ENCODE measurements around the gene RAP1GAP. TPM values are rescaled to one million over a fixed set of nuclear protein-coding genes. Genes with fewer than 3 reads are reported as not detected.

The RAP1GAP gene
- total RNA-seq, result 3.9 TPM

DNA sequence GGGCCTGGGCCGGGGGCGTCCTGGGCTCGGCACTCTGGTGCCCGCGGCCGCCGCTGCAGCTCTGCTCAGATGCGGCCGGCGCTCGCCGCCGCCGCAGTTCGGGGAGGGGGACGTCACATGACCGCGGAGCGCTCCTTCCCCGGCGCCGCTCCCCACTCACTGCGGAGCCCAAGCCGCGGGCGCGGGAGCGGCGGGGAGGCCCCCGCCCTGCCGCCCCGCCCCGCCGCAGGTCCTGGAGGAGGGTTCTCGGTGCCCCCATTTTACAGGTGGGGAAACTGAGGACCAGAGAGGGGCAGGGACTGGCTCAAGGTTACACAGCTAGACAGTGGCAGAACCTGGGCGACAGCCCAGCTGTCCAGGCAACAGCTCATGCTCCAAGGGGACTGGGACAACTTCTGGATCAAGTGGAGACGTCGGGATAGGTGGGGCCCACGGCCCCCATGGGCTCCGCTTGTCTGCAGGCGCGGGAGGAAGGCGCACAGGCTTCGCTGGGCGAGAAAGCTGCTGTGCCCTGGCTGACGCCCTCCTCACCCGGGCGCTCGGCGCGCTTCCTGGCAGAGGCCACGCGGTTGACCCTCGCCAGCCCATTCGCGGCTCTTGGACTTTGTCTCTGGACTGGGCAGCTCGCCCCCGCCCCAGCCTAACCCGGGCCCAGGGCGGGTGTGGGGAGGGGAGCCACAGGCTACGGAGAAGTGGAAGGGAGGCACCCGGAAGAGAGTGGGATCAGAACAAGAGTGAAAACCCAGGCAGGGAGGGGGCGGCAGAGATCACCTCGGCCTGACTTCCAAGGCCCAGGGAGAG lies at the start of gene RAP1GAP:
TSS of gene RAP1GAP (minus strand) at position 100 of the 801 bp plus-strand sequence. CDS start 49,325 bp downstream, outside the sequence.
- no peak for DNase-seq

DNA sequence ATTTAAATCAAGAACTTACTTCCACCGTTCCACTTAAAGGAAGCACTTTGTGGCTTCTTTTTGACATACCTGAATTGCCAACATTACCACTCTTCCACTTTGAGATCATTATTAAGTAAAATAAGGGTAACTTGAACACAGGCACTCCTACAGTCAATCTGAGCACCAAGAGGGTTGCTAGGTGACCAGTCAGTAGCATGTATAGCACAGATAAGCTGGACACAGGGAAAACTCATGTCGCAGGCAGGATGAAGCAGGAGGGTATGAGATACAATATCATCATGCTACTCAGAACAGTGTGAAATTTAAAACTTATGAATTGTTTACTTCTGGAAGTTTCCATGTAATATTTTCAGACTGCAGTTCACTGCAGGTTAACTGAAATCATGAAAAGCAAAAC lies 47.0 kb upstream of the RAP1GAP start:
- no peak for DNase-seq

- no peak for DNase-seq
Measured at GRCh38 chr1:21707891-21708290, 38.7 kb upstream of the RAP1GAP start.

- no peak for DNase-seq
Measured at GRCh38 chr1:21707086-21707840, 38.1 kb upstream of the RAP1GAP start.

DNA sequence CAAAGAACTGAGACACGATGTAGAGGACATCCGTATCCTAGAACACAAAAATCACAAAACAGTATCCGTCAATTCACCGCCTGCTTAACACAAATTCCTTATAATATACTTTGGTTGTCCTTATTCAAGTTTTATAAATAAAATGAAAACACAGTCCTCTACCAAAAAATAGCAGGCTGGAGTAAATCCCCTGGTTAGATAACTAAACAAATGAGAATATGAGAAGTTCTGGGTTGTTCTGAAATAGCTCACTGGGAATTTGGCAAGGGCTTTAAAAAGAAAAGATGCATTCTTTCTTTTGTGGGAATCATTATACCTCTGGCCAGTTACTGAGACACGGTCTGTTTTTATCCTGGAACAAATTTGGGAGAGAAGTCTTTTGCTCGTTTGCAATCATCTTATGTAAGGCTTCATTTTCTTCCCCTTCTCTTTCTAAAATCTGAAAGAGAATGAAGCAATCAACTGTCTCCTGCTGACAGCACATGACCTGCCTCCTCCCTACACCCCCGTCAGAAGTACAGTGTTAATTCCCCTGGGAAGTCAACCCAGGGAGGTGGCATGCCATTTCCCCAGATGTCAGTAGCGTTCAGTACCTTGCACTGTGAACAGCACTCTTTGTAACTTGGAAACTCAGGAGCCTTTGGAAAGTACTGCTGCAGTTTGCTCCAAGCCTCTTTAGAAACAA lies 37.1 kb upstream of the RAP1GAP start:
- DNase-seq, result no peak

- no peak for DNase-seq
Measured at GRCh38 chr1:21705303-21705980, 36.3 kb upstream of the RAP1GAP start.

- no peak for DNase-seq
Measured at GRCh38 chr1:21704145-21704544, 35.0 kb upstream of the RAP1GAP start.

GRCh38 chr1:21703318-21703963 lies 34.3 kb upstream of the RAP1GAP start:
- DNase-seq, result no peak

GRCh38 chr1:21702780-21703179 lies 33.6 kb upstream of the RAP1GAP start:
- no peak for DNase-seq

- DNase-seq, result no peak
Measured at GRCh38 chr1:21701401-21701800, 32.2 kb upstream of the RAP1GAP start.

GRCh38 chr1:21700094-21700493 lies 30.9 kb upstream of the RAP1GAP start:
- DNase-seq, result no peak

DNA sequence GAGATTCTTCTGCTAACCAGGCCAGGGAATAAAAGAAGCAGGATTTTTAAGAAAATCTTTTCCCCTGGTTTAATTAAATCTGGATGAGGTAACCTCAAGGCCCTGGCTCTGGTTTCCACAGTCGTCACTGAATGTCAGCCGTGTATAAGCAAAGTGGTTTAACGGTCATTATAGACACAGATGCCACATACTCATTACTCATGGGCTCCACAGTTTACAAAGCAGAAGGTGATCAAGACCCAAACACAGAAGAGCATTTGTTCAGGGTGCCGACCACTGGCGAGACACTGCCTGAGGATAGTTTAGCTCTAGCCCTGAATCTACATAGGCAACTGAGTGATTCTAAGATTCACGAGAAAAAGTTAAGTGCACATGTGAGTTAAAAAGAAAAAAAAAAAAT lies 27.8 kb upstream of the RAP1GAP start:
- no peak for DNase-seq

DNA sequence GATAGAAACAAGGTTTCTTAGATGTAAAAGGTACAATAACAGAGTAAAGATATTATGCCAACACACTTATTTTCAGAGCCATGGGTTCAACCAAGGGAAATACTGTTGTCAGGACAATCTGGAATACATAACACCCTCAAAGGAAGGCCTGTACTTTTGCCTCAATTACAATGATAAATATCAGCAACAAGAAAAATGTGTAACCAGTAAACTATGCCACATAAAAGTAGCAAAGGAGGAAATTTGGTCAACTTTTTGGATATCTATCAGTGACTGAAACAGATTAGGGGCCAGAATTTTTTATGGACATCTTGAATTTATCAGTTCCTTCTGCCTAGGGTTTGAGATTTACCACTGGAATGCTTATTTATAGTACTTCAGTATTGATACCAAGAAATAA lies 24.6 kb upstream of the RAP1GAP start:
- DNase-seq, result no peak

- no peak for DNase-seq
Measured at GRCh38 chr1:21691739-21692138, 22.6 kb upstream of the RAP1GAP start.

DNA sequence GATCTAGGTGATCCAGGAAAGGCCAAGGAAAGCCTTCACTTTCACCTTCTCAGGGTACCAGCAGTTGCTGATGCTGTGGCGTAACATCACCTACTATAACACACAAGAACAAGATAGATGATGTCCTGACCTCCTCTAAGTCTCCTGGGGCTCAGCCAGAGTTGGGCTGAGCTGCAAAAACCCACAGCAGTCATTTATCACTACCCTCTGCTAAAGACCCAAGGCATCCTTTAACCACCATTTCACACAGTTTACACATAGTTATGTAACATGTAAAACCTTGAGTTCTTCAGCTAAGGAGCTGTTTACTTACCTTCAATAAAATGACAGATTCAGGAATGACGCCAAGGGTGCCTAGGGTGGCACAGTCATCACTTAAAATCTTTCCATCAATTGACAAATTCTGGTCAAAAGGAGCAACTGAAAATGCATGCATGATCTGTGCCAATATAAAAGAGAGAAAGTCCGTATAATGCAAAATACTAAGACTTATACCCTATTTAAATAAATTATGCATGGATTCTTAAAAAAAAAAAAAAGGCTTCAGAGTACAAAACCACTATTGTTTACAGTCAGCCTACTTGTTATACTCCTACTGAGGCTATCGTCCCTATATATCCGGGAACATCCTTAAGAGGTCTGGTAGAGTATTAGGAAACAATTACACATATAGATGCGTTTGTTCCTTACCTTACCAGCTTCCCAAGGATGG lies 20.7 kb upstream of the RAP1GAP start:
- no peak for DNase-seq

GRCh38 chr1:21687081-21687529 lies 17.9 kb upstream of the RAP1GAP start:
- DNase-seq, result no peak

DNA sequence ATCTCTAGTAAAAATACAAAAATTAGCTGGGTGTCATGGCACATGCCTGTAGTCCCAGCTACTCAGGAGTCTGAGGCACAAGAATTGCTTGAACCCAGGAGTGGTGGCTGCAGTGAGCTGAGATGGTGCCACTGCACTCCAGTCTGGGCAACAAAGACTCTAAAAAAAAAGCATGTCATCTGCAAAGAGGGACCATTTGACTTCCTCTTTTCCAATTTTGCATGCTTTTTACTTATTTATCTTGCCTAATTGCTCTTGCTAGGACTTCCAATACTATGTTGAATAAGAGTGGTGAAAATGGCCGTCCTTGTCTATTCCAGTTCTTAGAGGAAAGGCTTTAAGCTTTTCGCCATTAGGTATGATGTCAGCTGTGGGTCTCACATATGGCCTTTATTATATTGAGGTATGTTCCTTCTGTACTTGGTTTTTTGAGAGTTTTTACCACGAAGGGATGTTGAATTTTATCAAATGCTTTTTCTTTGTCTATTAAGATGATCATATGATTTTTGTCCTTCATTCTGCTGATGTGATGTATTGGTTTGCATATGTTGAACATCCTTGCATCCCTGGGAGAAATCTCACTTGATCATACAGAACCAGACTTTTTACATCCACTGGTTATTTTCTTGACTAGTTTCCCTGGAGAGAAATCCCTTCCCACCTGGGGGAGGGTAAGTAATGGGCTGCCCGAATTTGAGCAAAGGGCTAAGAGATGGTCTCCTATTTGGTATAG lies 17.0 kb upstream of the RAP1GAP start:
- DNase-seq, result no peak

DNA sequence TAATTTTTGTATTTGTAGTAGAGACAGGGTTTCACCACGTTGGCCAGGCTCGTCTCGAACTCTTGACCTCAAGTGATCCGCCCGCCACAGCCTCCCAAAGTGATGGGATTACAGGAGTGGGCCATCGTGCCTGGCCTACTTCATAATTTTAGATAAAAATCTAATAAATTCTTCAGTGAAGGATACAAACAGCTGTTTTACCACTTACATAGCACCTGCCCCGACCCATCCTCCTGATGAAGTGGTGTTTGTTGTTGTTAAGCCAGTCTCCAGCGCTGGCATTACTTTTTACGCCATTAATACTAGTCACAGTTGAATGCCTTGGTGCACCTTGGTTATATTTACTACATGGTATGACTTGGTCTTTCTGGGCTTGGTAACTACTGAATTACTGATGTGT lies 12.3 kb upstream of the RAP1GAP start:
- DNase-seq, result no peak

GRCh38 chr1:21680918-21681317 lies 11.8 kb upstream of the RAP1GAP start:
- DNase-seq, result no peak

GRCh38 chr1:21680381-21680780 lies 11.2 kb upstream of the RAP1GAP start:
- DNase-seq, result no peak

All from skin of body (tissue), 2 donors.